GM23338 (cell line): Measurements from ENCODE around the gene NPC2. TPM values are rescaled to one million over a fixed set of nuclear protein-coding genes. Genes with fewer than 3 reads are reported as not detected.
A peak's percentile ranks its signal among the peaks of the same experiment; 100 is the strongest.

Experiments used
- ATAC-seq: fragments of 200-7000 bp; cut with Tn5 transposase; 3 replicates; pipeline ENCODE4 v1.9.1; 2020
- DNase-seq: peaks from one replicate; pipeline ENCODE4 v3.0.0-alpha.2; 2015; ENCODE audit warnings: low spot score
- H2AFZ ChIP-seq: fragments of 200-600 bp; sonication (generic); 2 replicates; pipeline ENCODE4 v1.8.0; 2016; ENCODE audit warnings: antibody characterized with exemption, mild to moderate bottlenecking, moderate library complexity
- H3F3A ChIP-seq: fragments of 200-600 bp; sonication (generic); replicated peaks from 2 replicates; pipeline ENCODE4 v1.8.0; 2017; ENCODE audit warnings: antibody characterized with exemption, mixed run types, low read depth
- H3K27ac ChIP-seq: fragments of 200-600 bp; sonication (generic); 2 replicates; pipeline ENCODE4 v1.6.1; 2016; ENCODE audit warnings: low read depth
- H3K27me3 ChIP-seq: fragments of 200-600 bp; sonication (generic); 2 replicates; pipeline ENCODE4 v1.8.0; 2016; ENCODE audit warnings: mild to moderate bottlenecking, mixed run types, moderate library complexity; ENCODE audit not compliant: insufficient read depth
- H3K36me3 ChIP-seq: fragments of 200-600 bp; sonication (generic); 2 replicates; pipeline ENCODE4 v1.8.0; 2016; ENCODE audit warnings: mild to moderate bottlenecking; ENCODE audit not compliant: insufficient read depth
- H3K4me1 ChIP-seq: fragments of 200-600 bp; sonication (generic); 2 replicates; pipeline ENCODE4 v1.8.0; 2016; ENCODE audit warnings: mild to moderate bottlenecking, moderate library complexity; ENCODE audit not compliant: insufficient read depth
- H3K4me2 ChIP-seq: fragments of 200-600 bp; sonication (generic); 2 replicates; pipeline ENCODE4 v1.7.1; 2017; ENCODE audit warnings: mixed run types
- H3K4me3 ChIP-seq: fragments of 200-600 bp; sonication (generic); 2 replicates; pipeline ENCODE4 v1.6.1; 2016; ENCODE audit warnings: mixed run types
- H3K79me2 ChIP-seq: fragments of 200-600 bp; sonication (generic); replicated peaks from 2 replicates; pipeline ENCODE4 v1.8.0; 2017; ENCODE audit warnings: mild to moderate bottlenecking; ENCODE audit not compliant: insufficient read depth
- H3K9me2 ChIP-seq: fragments of 200-600 bp; sonication (generic); 2 replicates; pipeline ENCODE4 v1.8.0; 2017; ENCODE audit not compliant: insufficient read depth
- H4K20me1 ChIP-seq: fragments of 200-600 bp; sonication (generic); replicated peaks from 2 replicates; pipeline ENCODE4 v1.8.0; 2017; ENCODE audit warnings: mild to moderate bottlenecking; ENCODE audit not compliant: insufficient read depth
- H3K27ac Mint-ChIP-seq: 2 replicates; pipeline ENCODE4 v1.8.0; 2020; ENCODE audit warnings: inconsistent platforms, mild to moderate bottlenecking, moderate library complexity, mixed read lengths
- H3K27me3 Mint-ChIP-seq: 3 replicates; pipeline ENCODE4 v1.8.0; 2022; ENCODE audit warnings: low read depth, mild to moderate bottlenecking, moderate library complexity, mixed read lengths, inconsistent platforms; ENCODE audit not compliant: insufficient read depth, poor library complexity
- H3K36me3 Mint-ChIP-seq: 3 replicates; pipeline ENCODE4 v1.8.0; 2021; ENCODE audit warnings: low read depth, mild to moderate bottlenecking, inconsistent platforms, moderate library complexity, mixed read lengths
- H3K4me1 Mint-ChIP-seq: 3 replicates; pipeline ENCODE4 v1.8.0; 2020; ENCODE audit warnings: mild to moderate bottlenecking, inconsistent platforms, mixed read lengths
- H3K4me3 Mint-ChIP-seq: 3 replicates; pipeline ENCODE4 v1.8.0; 2021; ENCODE audit warnings: moderate library complexity, mild to moderate bottlenecking, inconsistent platforms, mixed read lengths
- H3K9me3 Mint-ChIP-seq: 3 replicates; pipeline ENCODE4 v1.8.0; 2020; ENCODE audit warnings: moderate library complexity, mild to moderate bottlenecking, inconsistent platforms, mixed read lengths
- CREB1 ChIP-seq: fragments of 250-450 bp; sonication (Bioruptor Pico); IDR thresholded peaks from 2 replicates; pipeline ENCODE4 v1.5.0; 2020; ENCODE audit warnings: low read depth, mild to moderate bottlenecking, moderate library complexity
- CTCF ChIP-seq, 2 experiments: fragments of 200-600 bp in 1 of 2; sonication (generic) in 1 of 2; conservative IDR thresholded peaks; 2 replicates each; pipeline versions ENCODE4 v1.5.1 to v1.6.1; 2016 to 2017; ENCODE audit warnings: antibody characterized with exemption in 2 of 2, low read depth in 2 of 2, mild to moderate bottlenecking in 2 of 2, moderate library complexity in 1 of 2
- ETS1 ChIP-seq: IDR thresholded peaks from 2 replicates; pipeline ENCODE4 v1.6.1; 2016; ENCODE audit warnings: antibody characterized with exemption
- EZH2 ChIP-seq: fragments of 200-600 bp; sonication (generic); IDR thresholded peaks from one replicate; pipeline ENCODE4 v1.8.0; 2017; ENCODE audit warnings: antibody characterized with exemption, mild to moderate bottlenecking, low read depth; ENCODE audit not compliant: unreplicated experiment
- EZH2phosphoT487 ChIP-seq: fragments of 200-600 bp; sonication (generic); IDR thresholded peaks from one replicate; pipeline ENCODE4 v1.8.1; 2018; ENCODE audit warnings: antibody characterized with exemption; ENCODE audit not compliant: unreplicated experiment
- JUNB ChIP-seq: IDR thresholded peaks from one replicate; pipeline ENCODE4 v1.6.1; 2016; ENCODE audit warnings: antibody characterized with exemption; ENCODE audit not compliant: unreplicated experiment
- NANOG ChIP-seq: IDR thresholded peaks from 2 replicates; pipeline ENCODE4 v1.6.1; 2016; ENCODE audit warnings: antibody characterized with exemption, borderline replicate concordance
- POLR2AphosphoS5 ChIP-seq: IDR thresholded peaks from 2 replicates; pipeline ENCODE4 v1.6.1; 2016; ENCODE audit warnings: antibody characterized with exemption, low read depth
- REST ChIP-seq: IDR thresholded peaks from one replicate; pipeline ENCODE4 v1.6.1; 2018; ENCODE audit warnings: antibody characterized with exemption; ENCODE audit not compliant: unreplicated experiment
- ZNF114 ChIP-seq: fragments of 250-450 bp; sonication (Bioruptor Pico); IDR thresholded peaks from 2 replicates; pipeline ENCODE4 v1.5.0; 2020; ENCODE audit warnings: mild to moderate bottlenecking, moderate library complexity
- polyA plus RNA-seq: library from polyadenylated mRNA; unstranded; fragments of >200 nt; fragmentation: Nextera tagmentation; extraction: Ambion mirVana; gene quantifications from 2 replicates; pipeline ENCODE4 v1.2.1, GENCODE V29; 2016
- total RNA-seq: library from RNA; depleted of rRNA; stranded (reverse); fragments of >200 nt; shearing (Covaris generic); gene quantifications from 2 replicates; pipeline ENCODE4 v1.2.3, GENCODE V29; 2014

NPC2 gene
- total and polyA plus RNA-seq, 2 experiments from 2014 or later, result 287 to 344 TPM

GRCh38 chr14:74434294-74434693 lies 58.8 kb downstream of the NPC2 start:
- ATAC-seq (no peak), DNase-seq (no peak)
- Histone ChIP-seq H3K4me1 (peaks cover 35% of the 10 kb centered on the region), H3K4me2 (no peak overlapping the region), H3K4me3 (no peak overlapping the region), H3K36me3 (no peaks in the 10 kb centered on the region), H2AFZ (no peak overlapping the region), H3K79me2 (no peaks in the 10 kb centered on the region), H3F3A (peaks cover 14% of the 10 kb centered on the region), H3K27me3 (no peaks in the 10 kb centered on the region), H3K27ac (peak overlapping the region; percentile 18; the same call in 1 of the 2 replicates), H3K9me2 (no peaks in the 10 kb centered on the region), H4K20me1 (no peaks in the 10 kb centered on the region)
- H3K27me3 Mint-ChIP-seq, result no peaks in the 10 kb centered on the region
- no peaks in the 10 kb centered on the region for H3K9me3 Mint-ChIP-seq
- no peak overlapping the region for H3K4me3 Mint-ChIP-seq
- TF ChIP-seq CREB1 (CRISPR knock-in tag) (no peak), ZNF114 (no peak), JUNB (no peak), CTCF (conservative IDR thresholded peaks at IDR 0.05; ENCODE audit: low read depth in 2 of 2) (no peak), NANOG (no peak), POLR2AphosphoS5 (no peak), EZH2phosphoT487 (no peak), EZH2 (no peak)
- peaks cover 57% of the 10 kb centered on the region for H3K4me1 Mint-ChIP-seq
- no peaks in the 10 kb centered on the region for H3K36me3 Mint-ChIP-seq
- H3K27ac Mint-ChIP-seq, result no peak overlapping the region

- Mint-ChIP-seq H3K9me3 (no peaks in the 10 kb centered on the region), H3K4me1 (peaks cover 74% of the 10 kb centered on the region), H3K36me3 (no peaks in the 10 kb centered on the region), H3K27ac (peak overlapping the region; percentile 77; the same call in 1 of the 2 replicates), H3K27me3 (peaks cover 13% of the 10 kb centered on the region), H3K4me3 (peak overlapping the region; percentile 49; the same call in 1 of the 3 replicates)
- ATAC-seq, result no peak
- Histone ChIP-seq H3K27ac (peak overlapping the region; percentile 85), H3K27me3 (peaks cover 5% of the 10 kb centered on the region), H3K4me3 (no peak overlapping the region), H3F3A (peaks cover 23% of the 10 kb centered on the region), H3K4me1 (peaks cover 49% of the 10 kb centered on the region), H3K79me2 (no peaks in the 10 kb centered on the region), H4K20me1 (no peaks in the 10 kb centered on the region), H3K36me3 (no peaks in the 10 kb centered on the region), H3K9me2 (0 out of 2 replicates have a peak, but pooled peaks cover 3% of the 10 kb centered on the region), H3K4me2 (peak overlapping the region; percentile 52), H2AFZ (no peak overlapping the region)
- no peak for DNase-seq
- TF ChIP-seq POLR2AphosphoS5 (no peak), JUNB (no peak), ZNF114 (no peak), ETS1 (no peak), CTCF (conservative IDR thresholded peaks at IDR 0.05; ENCODE audit: low read depth in 2 of 2) (no peak), REST (no peak), CREB1 (CRISPR knock-in tag) (no peak), EZH2phosphoT487 (no peak)
Measured at GRCh38 chr14:74429991-74430390, 63.1 kb downstream of the NPC2 start.
